Measurements from ENCODE around the gene MATN1. TPM values are rescaled to one million over a fixed set of nuclear protein-coding genes. Genes with fewer than 3 reads are reported as not detected.

Gene MATN1
- total RNA-seq, 1 experiment from 2014 or later: 0.12 TPM

DNA sequence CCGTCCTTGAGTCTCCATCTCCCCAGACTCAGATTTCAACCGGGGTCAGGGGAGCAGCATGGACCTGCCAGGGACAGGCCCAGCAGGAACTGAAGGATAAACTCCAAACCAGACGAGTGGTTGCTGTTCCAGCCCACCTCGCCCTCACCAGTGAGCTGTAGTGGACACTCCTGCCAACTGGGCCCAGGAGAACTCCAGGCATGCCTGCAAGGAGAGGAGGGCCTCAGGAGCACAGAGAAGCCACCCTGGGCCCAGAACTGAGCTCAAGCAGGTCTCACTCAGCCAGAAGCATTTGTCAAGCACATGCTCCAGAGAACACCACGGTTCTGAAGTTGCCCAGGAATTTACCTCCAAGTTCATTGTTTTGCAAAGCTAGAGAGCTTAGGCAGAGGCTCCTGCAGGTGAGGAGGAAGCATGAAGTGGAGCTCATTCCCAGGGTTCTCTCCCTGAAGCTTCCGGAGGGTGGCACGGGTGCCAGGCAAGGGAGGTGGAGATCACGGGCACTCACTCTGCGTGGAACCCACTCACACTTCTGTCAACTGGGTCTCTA, 61.0 kb downstream of the MATN1 start (continued):
- TF ChIP-seq, protein P1, sequence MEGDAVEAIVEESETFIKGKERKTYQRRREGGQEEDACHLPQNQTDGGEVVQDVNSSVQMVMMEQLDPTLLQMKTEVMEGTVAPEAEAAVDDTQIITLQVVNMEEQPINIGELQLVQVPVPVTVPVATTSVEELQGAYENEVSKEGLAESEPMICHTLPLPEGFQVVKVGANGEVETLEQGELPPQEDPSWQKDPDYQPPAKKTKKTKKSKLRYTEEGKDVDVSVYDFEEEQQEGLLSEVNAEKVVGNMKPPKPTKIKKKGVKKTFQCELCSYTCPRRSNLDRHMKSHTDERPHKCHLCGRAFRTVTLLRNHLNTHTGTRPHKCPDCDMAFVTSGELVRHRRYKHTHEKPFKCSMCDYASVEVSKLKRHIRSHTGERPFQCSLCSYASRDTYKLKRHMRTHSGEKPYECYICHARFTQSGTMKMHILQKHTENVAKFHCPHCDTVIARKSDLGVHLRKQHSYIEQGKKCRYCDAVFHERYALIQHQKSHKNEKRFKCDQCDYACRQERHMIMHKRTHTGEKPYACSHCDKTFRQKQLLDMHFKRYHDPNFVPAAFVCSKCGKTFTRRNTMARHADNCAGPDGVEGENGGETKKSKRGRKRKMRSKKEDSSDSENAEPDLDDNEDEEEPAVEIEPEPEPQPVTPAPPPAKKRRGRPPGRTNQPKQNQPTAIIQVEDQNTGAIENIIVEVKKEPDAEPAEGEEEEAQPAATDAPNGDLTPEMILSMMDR (IDR thresholded peaks at IDR 0.05 in 2 of 3, conservative IDR thresholded peaks at IDR 0.05 in 1 of 3; ENCODE audit: borderline replicate concordance in 1 of 3, insufficient read depth in 1 of 3, low read depth in 2 of 3, low read length in 2 of 3): no peak
- TF ChIP-seq JUND (IDR thresholded peaks at IDR 0.05) (no peak), POLR2A (IDR thresholded peaks at IDR 0.05; ENCODE audit: borderline replicate concordance, extremely low read depth, insufficient read depth, insufficient read length) (no peak)

- CTCF ChIA-PET: no interaction called here
- no peak for ATAC-seq
Observed at GRCh38 chr1:30661311-30661710, 62.1 kb downstream of the MATN1 start.

More at GRCh38 chr1:30661311-30661710, 62.1 kb downstream of the MATN1 start:
- Histone ChIP-seq H3K79me2 (ENCODE audit: insufficient read depth, low read length) (no peaks in the 10 kb centered on the region), H3K9me2 (ENCODE audit: insufficient read depth) (no peaks in the 10 kb centered on the region), H3K27ac (ENCODE audit: low read depth, low read length) (no peak overlapping the region), H3K4me2 (ENCODE audit: low read length) (no peak overlapping the region), H2AFZ (ENCODE audit: low read depth, low read length, poor library complexity, severe bottlenecking) (no peak overlapping the region), H3K27me3 (ENCODE audit: insufficient read depth, low read length) (no peaks in the 10 kb centered on the region), H3K4me3 (replicated peaks in 1 of 2; ENCODE audit: low read depth in 1 of 2, low read length in 2 of 2) (no peak overlapping the region), H3K9ac (ENCODE audit: low read length) (no peak overlapping the region), H4K20me1 (ENCODE audit: insufficient read depth) (no peaks in the 10 kb centered on the region), H3K36me3 (ENCODE audit: control insufficient read depth in 1 of 2, insufficient read depth in 2 of 2, low read length in 2 of 2) (no peaks in the 10 kb centered on the region), H3K4me1 (ENCODE audit: control insufficient read depth in 1 of 2, insufficient read depth in 2 of 2, low read length in 2 of 2) (peaks cover 4 to 16% of the 10 kb centered on the region in 2 experiments; a peak in 3 of 4 replicates), H3K9me3 (ENCODE audit: control insufficient read depth in 1 of 2, insufficient read depth in 1 of 2, low read depth in 1 of 2, low read length in 2 of 2) (no peaks in the 10 kb centered on the region)
- POLR2A ChIA-PET: no interaction called here
- DNase-seq (ENCODE audit: low read depth, low spot score): no peak
- no TSS peak for BruUV-seq (replicated peaks)
- RAD21 ChIA-PET (ENCODE audit: low non-redundant PET in 1 of 2, low total read pairs in 2 of 2, uncharacterized antibody in 2 of 2, unreplicated experiment in 2 of 2): no interaction called here
- TF ChIP-seq JUND (IDR thresholded peaks at IDR 0.05) (no peak), SP1 (IDR thresholded peaks at IDR 0.05; ENCODE audit: low read depth) (no peak), EZH2 (IDR thresholded peaks at IDR 0.05) (no peak), YY1 (IDR thresholded peaks at IDR 0.05; ENCODE audit: extremely low read depth, insufficient replicate concordance, low read depth, low read length) (no peak), ZNF274 (IDR thresholded peaks at IDR 0.05; ENCODE audit: low read depth, low read length) (no peak), POLR2A (IDR thresholded peaks at IDR 0.05; ENCODE audit: borderline replicate concordance, extremely low read depth, insufficient read depth, insufficient read length) (no peak), ATF3 (IDR thresholded peaks at IDR 0.05) (no peak), FOSL1 (IDR thresholded peaks at IDR 0.05; ENCODE audit: low read depth) (no peak), ZFX (IDR thresholded peaks at IDR 0.05) (no peak), EZH2phosphoT487 (IDR thresholded peaks at IDR 0.05; ENCODE audit: borderline replicate concordance) (no peak)
- TF ChIP-seq, protein P2, sequence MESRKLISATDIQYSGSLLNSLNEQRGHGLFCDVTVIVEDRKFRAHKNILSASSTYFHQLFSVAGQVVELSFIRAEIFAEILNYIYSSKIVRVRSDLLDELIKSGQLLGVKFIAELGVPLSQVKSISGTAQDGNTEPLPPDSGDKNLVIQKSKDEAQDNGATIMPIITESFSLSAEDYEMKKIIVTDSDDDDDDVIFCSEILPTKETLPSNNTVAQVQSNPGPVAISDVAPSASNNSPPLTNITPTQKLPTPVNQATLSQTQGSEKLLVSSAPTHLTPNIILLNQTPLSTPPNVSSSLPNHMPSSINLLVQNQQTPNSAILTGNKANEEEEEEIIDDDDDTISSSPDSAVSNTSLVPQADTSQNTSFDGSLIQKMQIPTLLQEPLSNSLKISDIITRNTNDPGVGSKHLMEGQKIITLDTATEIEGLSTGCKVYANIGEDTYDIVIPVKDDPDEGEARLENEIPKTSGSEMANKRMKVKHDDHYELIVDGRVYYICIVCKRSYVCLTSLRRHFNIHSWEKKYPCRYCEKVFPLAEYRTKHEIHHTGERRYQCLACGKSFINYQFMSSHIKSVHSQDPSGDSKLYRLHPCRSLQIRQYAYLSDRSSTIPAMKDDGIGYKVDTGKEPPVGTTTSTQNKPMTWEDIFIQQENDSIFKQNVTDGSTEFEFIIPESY (IDR thresholded peaks at IDR 0.05; ENCODE audit: extremely low read depth, insufficient replicate concordance, low read length): no peak
- intact Hi-C loops (cut with micrococcal nuclease): no loop called here
